ENCODE results near the gene UTS2.

- TF ChIP-seq CTCF (IDR thresholded peaks at IDR 0.05) (no peak), ZFX (IDR thresholded peaks at IDR 0.05; ENCODE audit: borderline replicate concordance) (no peak)
Measured at GRCh38 chr1:7861452-7861851, 8.6 kb upstream of the UTS2 start.
